ENCODE results near the gene MSL3. TPM values are rescaled to one million over a fixed set of nuclear protein-coding genes. Genes with fewer than 3 reads are reported as not detected.

The MSL3 gene
- total RNA-seq, 4 donors from 2014 or later, result 16.2 to 26.9 (median 22.4) TPM

DNA sequence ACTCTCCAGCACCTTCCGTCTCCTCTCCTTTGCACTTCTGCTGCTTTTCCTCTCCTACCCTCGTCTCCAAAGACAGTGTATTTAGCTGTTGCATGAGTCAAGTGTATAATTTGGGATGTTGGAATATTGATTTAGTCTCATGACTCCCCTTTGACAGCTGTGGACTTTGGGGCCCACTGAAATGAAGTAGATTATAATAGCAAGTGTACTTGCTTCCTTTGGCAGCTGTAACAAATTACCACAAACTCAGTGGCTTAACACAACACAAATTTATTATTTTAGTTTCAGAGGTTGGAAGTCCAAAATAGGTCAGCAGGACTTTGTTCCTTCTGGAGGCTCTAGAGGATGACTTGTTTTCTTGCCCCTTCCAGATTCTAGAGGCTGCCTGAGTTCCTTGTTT lies 29.5 kb upstream of the MSL3 start:
- 60 to 81% methylated on average over 2 of the region's 2 CpGs for WGBS, 2 donors (ENCODE audit: low coverage in 1 of 2)
- no peak overlapping the region for H3K4me3 ChIP-seq
- no peak overlapping the region for H3K27ac ChIP-seq
- no peaks in the 10 kb centered on the region for H3K9me3 ChIP-seq
- no peaks in the 10 kb centered on the region for H3K36me3 ChIP-seq
- no peak for ATAC-seq
- H3K27me3 ChIP-seq, result no peaks in the 10 kb centered on the region
- H3K4me1 ChIP-seq, result no peaks in the 10 kb centered on the region
- TF ChIP-seq POLR2A (IDR thresholded peaks at IDR 0.05), result no peak
- TF ChIP-seq, protein P1, sequence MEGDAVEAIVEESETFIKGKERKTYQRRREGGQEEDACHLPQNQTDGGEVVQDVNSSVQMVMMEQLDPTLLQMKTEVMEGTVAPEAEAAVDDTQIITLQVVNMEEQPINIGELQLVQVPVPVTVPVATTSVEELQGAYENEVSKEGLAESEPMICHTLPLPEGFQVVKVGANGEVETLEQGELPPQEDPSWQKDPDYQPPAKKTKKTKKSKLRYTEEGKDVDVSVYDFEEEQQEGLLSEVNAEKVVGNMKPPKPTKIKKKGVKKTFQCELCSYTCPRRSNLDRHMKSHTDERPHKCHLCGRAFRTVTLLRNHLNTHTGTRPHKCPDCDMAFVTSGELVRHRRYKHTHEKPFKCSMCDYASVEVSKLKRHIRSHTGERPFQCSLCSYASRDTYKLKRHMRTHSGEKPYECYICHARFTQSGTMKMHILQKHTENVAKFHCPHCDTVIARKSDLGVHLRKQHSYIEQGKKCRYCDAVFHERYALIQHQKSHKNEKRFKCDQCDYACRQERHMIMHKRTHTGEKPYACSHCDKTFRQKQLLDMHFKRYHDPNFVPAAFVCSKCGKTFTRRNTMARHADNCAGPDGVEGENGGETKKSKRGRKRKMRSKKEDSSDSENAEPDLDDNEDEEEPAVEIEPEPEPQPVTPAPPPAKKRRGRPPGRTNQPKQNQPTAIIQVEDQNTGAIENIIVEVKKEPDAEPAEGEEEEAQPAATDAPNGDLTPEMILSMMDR (IDR thresholded peaks at IDR 0.05), result no peak
- no peak for TF ChIP-seq POLR2AphosphoS5 (IDR thresholded peaks at IDR 0.05)
- TF ChIP-seq EP300 (IDR thresholded peaks at IDR 0.05), result no peak

DNA sequence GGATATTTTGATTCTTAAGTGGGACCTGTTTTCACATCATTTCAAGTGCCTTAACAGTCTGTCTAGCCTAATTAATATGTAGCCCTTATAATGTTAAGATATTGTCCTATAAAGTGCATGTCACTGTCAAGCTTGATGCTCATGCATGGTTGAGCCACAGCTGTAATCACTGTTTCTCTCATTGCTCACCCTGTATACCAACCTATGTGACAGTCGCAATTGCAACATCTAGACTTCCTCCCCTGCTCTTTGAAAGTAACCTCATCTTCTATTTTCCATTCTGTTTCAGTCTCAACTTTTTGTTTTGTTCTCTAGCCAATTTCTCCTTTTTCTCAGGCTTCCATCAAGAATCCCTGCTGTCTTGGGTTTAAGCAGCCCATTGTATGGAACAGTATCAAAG lies 24.4 kb upstream of the MSL3 start:
- Histone ChIP-seq H3K4me1 (no peaks in the 10 kb centered on the region), H3K27ac (no peak overlapping the region), H3K9me3 (no peaks in the 10 kb centered on the region), H3K4me3 (no peak overlapping the region), H3K27me3 (no peaks in the 10 kb centered on the region), H3K36me3 (no peaks in the 10 kb centered on the region)
- WGBS, 2 donors (ENCODE audit: low coverage in 1 of 2), result 67 to 100% methylated on average over 1 of the region's 1 CpG
- TF ChIP-seq POLR2A (IDR thresholded peaks at IDR 0.05) (no peak), POLR2AphosphoS5 (IDR thresholded peaks at IDR 0.05) (no peak), EP300 (IDR thresholded peaks at IDR 0.05) (no peak)
- TF ChIP-seq, protein P1 (IDR thresholded peaks at IDR 0.05), result no peak
- no peak for ATAC-seq

DNA sequence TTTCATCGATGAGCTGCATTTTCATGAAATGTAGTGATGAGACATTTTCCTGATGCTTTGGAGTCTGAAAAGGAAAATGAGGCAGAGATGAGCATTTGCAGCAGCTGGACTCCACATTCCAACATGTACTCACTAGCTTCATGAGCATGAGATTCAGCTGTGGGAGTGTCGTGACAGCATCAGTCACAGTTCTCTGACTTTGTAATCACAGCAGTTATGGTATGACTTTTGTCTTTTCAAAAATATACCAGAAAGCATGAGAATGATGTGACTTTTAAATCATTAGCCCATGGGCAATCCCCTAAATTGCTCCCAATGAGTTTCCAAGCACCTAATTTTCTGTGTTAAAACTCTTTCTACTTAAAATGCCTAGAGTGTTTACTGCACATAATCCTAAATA lies 18.3 kb upstream of the MSL3 start:
- H3K36me3 ChIP-seq, result no peaks in the 10 kb centered on the region
- TF ChIP-seq POLR2A (IDR thresholded peaks at IDR 0.05) (no peak), EP300 (IDR thresholded peaks at IDR 0.05) (no peak), POLR2AphosphoS5 (IDR thresholded peaks at IDR 0.05) (no peak)
- TF ChIP-seq, protein P1 (IDR thresholded peaks at IDR 0.05), result no peak
- no peaks in the 10 kb centered on the region for H3K9me3 ChIP-seq
- H3K4me3 ChIP-seq, result no peak overlapping the region
- no peak for ATAC-seq
- no peaks in the 10 kb centered on the region for H3K27me3 ChIP-seq
- H3K4me1 ChIP-seq, result no peaks in the 10 kb centered on the region
- WGBS, 2 donors (ENCODE audit: low coverage in 1 of 2), result 81% methylated on average over 2 of the region's 2 CpGs; no CpG with 5 or more reads in 1 of the 2 donors
- H3K27ac ChIP-seq, result no peak overlapping the region

DNA sequence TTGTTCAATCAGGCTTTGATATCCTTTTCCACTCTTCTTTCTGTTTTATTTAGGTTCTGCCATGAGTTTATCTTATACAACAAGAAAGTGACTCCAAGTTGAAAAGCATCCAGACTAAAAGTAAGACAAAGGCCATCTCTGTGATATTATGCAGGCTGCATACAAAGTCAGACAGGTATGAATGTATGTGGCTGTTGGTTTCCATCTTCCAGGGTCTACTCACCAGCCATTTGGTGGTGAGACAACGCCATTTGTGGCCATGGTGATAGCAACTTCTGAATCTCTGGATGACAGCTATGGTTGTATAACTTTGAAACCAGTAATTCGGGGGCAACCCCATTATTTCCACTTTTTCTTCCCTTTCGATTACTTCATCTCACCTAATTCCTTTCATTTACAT lies 17.2 kb upstream of the MSL3 start:
- no peak for ATAC-seq
- 75 to 90% methylated on average over 3 of the region's 3 CpGs for WGBS, 2 donors (ENCODE audit: low coverage in 1 of 2)
- H3K36me3 ChIP-seq, result no peaks in the 10 kb centered on the region
- H3K4me3 ChIP-seq, result no peak overlapping the region
- H3K4me1 ChIP-seq, result no peaks in the 10 kb centered on the region
- no peaks in the 10 kb centered on the region for H3K9me3 ChIP-seq
- no peaks in the 10 kb centered on the region for H3K27me3 ChIP-seq
- TF ChIP-seq EP300 (IDR thresholded peaks at IDR 0.05) (no peak), POLR2A (IDR thresholded peaks at IDR 0.05) (no peak), POLR2AphosphoS5 (IDR thresholded peaks at IDR 0.05) (no peak)
- TF ChIP-seq, protein P1 (IDR thresholded peaks at IDR 0.05), result no peak
- H3K27ac ChIP-seq, result no peak overlapping the region

DNA sequence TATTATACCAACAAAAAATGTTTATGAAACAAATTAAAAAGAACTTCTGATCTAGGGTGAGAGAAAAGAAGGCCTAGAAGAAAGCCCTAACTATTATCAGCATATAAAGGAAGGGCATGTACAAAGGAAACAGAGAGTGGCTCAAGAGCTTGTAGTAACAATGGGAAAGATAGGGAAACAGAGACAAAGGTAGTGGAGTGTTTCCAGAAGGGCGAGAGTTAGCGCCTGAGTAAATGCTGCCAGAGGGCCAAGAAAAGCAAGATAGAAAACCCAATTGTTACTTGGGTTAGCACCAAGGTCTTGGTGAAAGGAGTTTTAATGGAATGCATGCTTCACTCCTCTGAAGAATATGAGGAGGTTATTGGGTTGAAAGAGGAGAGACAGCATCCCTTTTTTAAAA lies 16.5 kb upstream of the MSL3 start:
- no peak for ATAC-seq
- Histone ChIP-seq H3K4me3 (no peak overlapping the region), H3K36me3 (no peaks in the 10 kb centered on the region), H3K27me3 (no peaks in the 10 kb centered on the region), H3K27ac (no peak overlapping the region), H3K9me3 (no peaks in the 10 kb centered on the region), H3K4me1 (no peaks in the 10 kb centered on the region)
- 63 to 100% methylated on average over 1 to 2 of the region's 2 CpGs for WGBS, 2 donors (ENCODE audit: low coverage in 1 of 2)
- TF ChIP-seq POLR2AphosphoS5 (IDR thresholded peaks at IDR 0.05) (no peak), POLR2A (IDR thresholded peaks at IDR 0.05) (no peak), EP300 (IDR thresholded peaks at IDR 0.05) (no peak)
- TF ChIP-seq, protein P1 (IDR thresholded peaks at IDR 0.05), result no peak

Data from gastroesophageal sphincter (tissue), 4 donors.